Measurements from ENCODE around the gene PLIN1. TPM values are rescaled to one million over a fixed set of nuclear protein-coding genes. Genes with fewer than 3 reads are reported as not detected.

PLIN1 gene
- total RNA-seq, 1 experiment from 2014 or later, result 0.32 TPM

- Histone ChIP-seq H3K4me2 (ENCODE audit: low read length) (no peak overlapping the region), H3K36me3 (ENCODE audit: control insufficient read depth in 1 of 2, insufficient read depth in 2 of 2, low read length in 2 of 2) (no peaks in the 10 kb centered on the region), H3K27ac (ENCODE audit: low read depth, low read length) (no peak overlapping the region), H3K9me2 (ENCODE audit: insufficient read depth) (no peaks in the 10 kb centered on the region), H3K4me1 (ENCODE audit: control insufficient read depth in 1 of 2, insufficient read depth in 2 of 2, low read length in 2 of 2) (peaks cover 0 to 5% of the 10 kb centered on the region in 2 experiments; a peak in 1 of 4 replicates), H3K27me3 (ENCODE audit: insufficient read depth, low read length) (no peaks in the 10 kb centered on the region), H2AFZ (ENCODE audit: low read depth, low read length, poor library complexity, severe bottlenecking) (no peak overlapping the region), H3K9ac (ENCODE audit: low read length) (no peak overlapping the region), H3K79me2 (ENCODE audit: insufficient read depth, low read length) (no peaks in the 10 kb centered on the region), H3K4me3 (replicated peaks in 1 of 2; ENCODE audit: low read depth in 1 of 2, low read length in 2 of 2) (no peak overlapping the region), H3K9me3 (ENCODE audit: control insufficient read depth in 1 of 2, insufficient read depth in 1 of 2, low read depth in 1 of 2, low read length in 2 of 2) (no peaks in the 10 kb centered on the region), H4K20me1 (ENCODE audit: insufficient read depth) (no peaks in the 10 kb centered on the region)
- ChIA-PET RAD21 (ENCODE audit: low non-redundant PET in 1 of 2, low total read pairs in 2 of 2, uncharacterized antibody in 2 of 2, unreplicated experiment in 2 of 2) (no interaction called here), POLR2A (no interaction called here), CTCF (interaction anchor here (0.6 to 3.4 kb wide), 2 partner anchors 10 to 17 kb away, joined by 3 to 14 read pairs; no protein-coding TSS in a partner anchor)
- intact Hi-C loops (cut with micrococcal nuclease), result no loop called here
- TF ChIP-seq CEBPB (IDR thresholded peaks at IDR 0.05; ENCODE audit: low read depth) (no peak), SRF (IDR thresholded peaks at IDR 0.05; ENCODE audit: low read depth) (no peak), ZNF274 (IDR thresholded peaks at IDR 0.05; ENCODE audit: low read depth, low read length) (no peak), YY1 (IDR thresholded peaks at IDR 0.05; ENCODE audit: extremely low read depth, insufficient replicate concordance, low read depth, low read length) (no peak), CTCF (IDR thresholded peaks at IDR 0.05 in 2 of 3, conservative IDR thresholded peaks at IDR 0.05 in 1 of 3; ENCODE audit: borderline replicate concordance in 1 of 3, insufficient read depth in 1 of 3, low read depth in 2 of 3, low read length in 2 of 3) (no peak), EZH2phosphoT487 (IDR thresholded peaks at IDR 0.05; ENCODE audit: borderline replicate concordance) (no peak)
- BruUV-seq (replicated peaks), result no TSS peak
- no peak for DNase-seq (ENCODE audit: low read depth, low spot score)
- 0 out of 2 replicates have a peak, but pooled peaks have one; percentile 29 for ATAC-seq
These were observed 16.1 kb downstream of the PLIN1 start for GRCh38 chr15:89662893-89663626.
